VCaP (cell line): ENCODE results near the gene BAZ2B.

ENCODE experiments used
- H3K27ac ChIP-seq: fragments of 450-650 bp; 2 replicates; pipeline ENCODE4 v1.5.1; 2017
- CTCF ChIP-seq: fragments of 450-650 bp; conservative IDR thresholded peaks from 2 replicates; pipeline ENCODE4 v1.5.1; 2017; ENCODE audit warnings: mild to moderate bottlenecking, moderate library complexity

The BAZ2B gene

GRCh38 chr2:159592441-159592840 lies 23.9 kb downstream of the BAZ2B start:
- H3K27ac ChIP-seq, result no peak overlapping the region
- no peak for TF ChIP-seq CTCF

- H3K27ac ChIP-seq, result no peak overlapping the region
- TF ChIP-seq CTCF, result no peak
These were observed 25.1 kb downstream of the BAZ2B start for GRCh38 chr2:159591221-159591620.

- no peak for TF ChIP-seq CTCF
These were observed 27.1 kb downstream of the BAZ2B start for GRCh38 chr2:159589286-159589685.

GRCh38 chr2:159586034-159586433 lies 30.3 kb downstream of the BAZ2B start:
- TF ChIP-seq CTCF, result no peak
- H3K27ac ChIP-seq, result no peak overlapping the region

More at GRCh38 chr2:159589286-159589685, 27.1 kb downstream of the BAZ2B start:
- H3K27ac ChIP-seq, result no peak overlapping the region

- TF ChIP-seq CTCF, result no peak
- no peak overlapping the region for H3K27ac ChIP-seq
These were observed 30.7 kb downstream of the BAZ2B start for GRCh38 chr2:159585622-159586021.

- H3K27ac ChIP-seq, result no peak overlapping the region
- no peak for TF ChIP-seq CTCF
These were observed 31.6 kb downstream of the BAZ2B start for GRCh38 chr2:159584796-159585195.

- no peak overlapping the region for H3K27ac ChIP-seq
- no peak for TF ChIP-seq CTCF
These were observed 42.3 kb downstream of the BAZ2B start for GRCh38 chr2:159573846-159574606.
